IPS DF 4.7 (cell line): ENCODE measurements around the gene PSAP.

Experiments used
- DNase-seq: peaks from one replicate; pipeline ENCODE4 v3.0.0-alpha.2; 2013; ENCODE audit warnings: low spot score; ENCODE audit errors: extremely low read depth

The PSAP gene

GRCh38 chr10:71769279-71769823 is 81.7 kb downstream of the PSAP start:
- DNase-seq = no peak

DNA sequence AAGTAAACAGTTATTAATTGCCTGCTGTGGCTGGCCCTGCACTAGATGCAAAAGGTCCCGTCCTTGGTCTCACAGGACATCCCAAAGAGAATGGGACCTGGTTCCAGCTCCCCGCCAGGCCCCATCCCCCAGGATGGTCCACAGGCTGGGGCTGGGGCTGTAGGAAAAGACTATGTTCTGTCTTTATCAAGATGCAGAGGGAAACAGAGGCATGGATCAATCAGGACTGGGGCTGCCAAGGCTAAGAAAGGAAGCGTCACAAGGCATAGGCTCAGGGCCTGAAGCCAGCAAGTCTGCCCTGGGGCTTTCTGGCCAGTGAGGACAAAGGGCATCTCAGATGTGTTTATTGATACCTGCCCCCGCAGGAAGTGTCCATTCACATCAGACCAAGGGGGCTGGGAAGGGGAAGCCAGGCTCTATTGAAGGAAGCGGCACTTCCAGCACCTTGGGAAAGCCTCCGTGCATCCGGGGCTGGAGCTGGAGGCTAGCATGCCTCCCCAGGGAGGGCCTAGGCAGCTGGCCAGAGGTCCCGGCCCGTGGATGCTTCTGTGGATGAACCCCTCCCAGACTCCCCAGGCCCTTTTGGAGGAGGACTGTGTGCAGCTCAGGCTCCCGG is 83.5 kb downstream of the PSAP start:
- DNase-seq = no peak

GRCh38 chr10:71766717-71767419 is 84.2 kb downstream of the PSAP start:
- DNase-seq = no peak
